ENCODE data around the gene MET. TPM values are rescaled to one million over a fixed set of nuclear protein-coding genes. Genes with fewer than 3 reads are reported as not detected.
"Not testable (repeated sequence)": the region's sequence is repeated elsewhere in the genome, so short reads cannot be mapped to it uniquely, and the experiment has no call there.

Gene MET
- polyA plus RNA-seq, 4 donors = 2.8 to 46.1 (median 39.8) TPM

DNA sequence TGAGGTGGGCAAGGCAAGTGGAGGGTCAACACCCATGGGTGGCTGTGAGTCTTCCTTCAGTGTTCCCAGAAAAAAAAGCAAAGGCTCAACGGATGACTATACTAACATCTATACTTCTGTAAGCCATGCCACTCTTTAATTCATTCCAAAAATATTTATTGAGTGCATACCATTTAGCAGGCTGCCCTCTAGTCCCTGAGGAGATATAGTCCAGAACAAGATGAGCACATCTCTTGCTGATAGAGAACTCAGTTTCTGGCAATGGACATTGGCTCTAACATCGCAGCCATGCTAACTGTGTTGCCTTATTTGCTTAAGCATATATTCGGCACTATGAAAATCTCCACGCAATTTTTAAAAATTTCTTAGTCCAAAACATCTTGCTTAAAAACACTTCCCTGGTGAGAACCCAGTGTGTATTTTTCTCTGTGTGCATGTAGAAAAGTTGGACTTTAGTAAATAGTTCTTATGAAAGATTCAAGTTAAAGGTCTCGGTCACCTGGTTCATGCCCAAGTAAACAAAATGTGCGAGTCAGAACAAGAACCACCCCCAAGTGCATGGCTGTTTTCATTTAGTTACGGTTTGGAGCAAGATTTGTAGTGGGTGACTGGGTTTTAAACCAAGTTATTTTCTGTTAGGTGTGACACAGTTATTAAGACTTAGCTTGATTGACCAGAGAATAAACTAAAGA lies 69.8 kb downstream of the MET start:
- DNase-seq (ENCODE audit: low read depth in 4 of 4, low spot score in 3 of 4) = no peak

DNA sequence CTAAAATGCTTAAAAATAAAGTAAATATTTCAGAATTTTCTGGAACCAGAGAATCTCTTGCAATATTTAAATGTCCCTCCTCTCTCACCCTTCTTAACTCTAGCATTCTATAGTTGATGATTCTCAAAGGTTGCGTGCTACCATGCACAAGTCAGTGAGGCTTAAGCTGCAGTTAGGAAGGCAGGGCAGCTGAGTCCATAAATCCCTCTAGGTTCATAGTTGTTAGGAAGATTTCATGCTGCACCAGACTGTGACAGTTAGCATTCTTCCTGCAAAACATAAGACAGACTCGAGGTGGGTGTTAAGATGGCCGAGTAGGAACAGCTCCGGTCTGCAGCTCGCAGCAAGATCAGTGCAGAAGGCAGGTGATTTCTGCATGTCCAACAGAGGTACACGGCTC lies 70.6 kb downstream of the MET start:
- no peak for DNase-seq (ENCODE audit: low read depth in 4 of 4, low spot score in 3 of 4)

GRCh38 chr7:116743835-116744234 lies 71.8 kb downstream of the MET start:
- not testable (repeated sequence) for DNase-seq (ENCODE audit: low read depth in 4 of 4, low spot score in 3 of 4)

- not testable (repeated sequence) for DNase-seq (ENCODE audit: low read depth in 4 of 4, low spot score in 3 of 4)
Measured at GRCh38 chr7:116746388-116746787, 74.4 kb downstream of the MET start.

- DNase-seq (ENCODE audit: low read depth in 4 of 4, low spot score in 3 of 4) = not testable (repeated sequence)
Measured at GRCh38 chr7:116751070-116751469, 79.1 kb downstream of the MET start.

DNA sequence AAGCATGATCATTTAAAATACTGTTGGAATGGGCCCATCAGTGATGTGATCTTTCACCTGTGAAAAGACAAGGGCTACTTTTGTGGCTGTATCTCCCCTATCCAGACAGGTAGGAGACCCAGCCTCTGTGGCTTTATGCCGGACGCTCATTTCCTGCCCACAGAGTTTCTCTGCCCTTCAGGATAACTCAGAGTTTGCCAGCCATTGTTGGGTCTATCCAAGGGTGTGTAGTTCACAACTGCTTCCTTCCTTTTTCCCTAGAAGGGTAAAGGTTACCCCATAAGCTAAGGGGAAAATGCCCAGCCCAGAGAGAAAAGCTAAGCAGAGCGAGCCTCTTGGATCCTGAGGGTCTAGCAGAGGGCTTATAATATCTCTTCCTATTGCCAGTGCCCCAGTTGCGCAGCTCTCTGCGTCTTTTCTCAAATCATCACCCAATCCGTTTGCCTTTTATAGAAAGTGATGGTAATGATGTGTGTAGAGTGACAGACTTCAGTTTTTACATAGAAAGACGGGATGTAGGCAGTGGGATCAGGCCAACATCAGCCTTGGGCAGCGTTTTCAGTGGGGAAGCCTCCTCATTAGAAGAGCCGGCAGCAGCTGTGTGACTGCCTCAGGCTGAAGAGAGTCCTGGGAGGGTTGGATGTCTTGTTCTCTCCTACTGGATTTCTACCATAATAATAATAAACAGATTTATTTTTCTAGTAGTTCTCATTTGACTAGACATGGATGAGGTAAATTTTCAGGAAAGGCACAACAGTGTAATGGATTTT lies 80.5 kb downstream of the MET start:
- DNase-seq (ENCODE audit: low read depth in 4 of 4, low spot score in 3 of 4) = no peak

DNA sequence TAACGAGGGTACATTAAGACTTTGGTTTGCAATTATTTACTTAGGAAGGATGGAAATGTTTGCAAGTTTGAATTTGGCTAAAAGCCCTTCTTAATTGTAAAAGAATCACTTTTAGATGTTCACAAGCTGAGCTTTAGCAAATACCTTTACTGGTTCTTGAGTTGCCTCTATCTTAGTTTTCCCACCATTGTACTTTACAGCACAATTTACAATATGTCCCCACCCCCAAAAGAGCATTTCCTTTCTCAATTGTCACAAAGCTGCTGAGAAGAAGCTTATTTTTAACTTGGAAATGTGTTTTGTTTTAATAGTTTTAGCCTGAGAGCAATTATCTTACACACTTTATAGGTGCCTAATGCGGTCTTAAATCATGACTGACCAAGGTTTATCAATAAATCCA lies 81.1 kb downstream of the MET start:
- DNase-seq (ENCODE audit: low read depth in 4 of 4, low spot score in 3 of 4) = no peak

DNA sequence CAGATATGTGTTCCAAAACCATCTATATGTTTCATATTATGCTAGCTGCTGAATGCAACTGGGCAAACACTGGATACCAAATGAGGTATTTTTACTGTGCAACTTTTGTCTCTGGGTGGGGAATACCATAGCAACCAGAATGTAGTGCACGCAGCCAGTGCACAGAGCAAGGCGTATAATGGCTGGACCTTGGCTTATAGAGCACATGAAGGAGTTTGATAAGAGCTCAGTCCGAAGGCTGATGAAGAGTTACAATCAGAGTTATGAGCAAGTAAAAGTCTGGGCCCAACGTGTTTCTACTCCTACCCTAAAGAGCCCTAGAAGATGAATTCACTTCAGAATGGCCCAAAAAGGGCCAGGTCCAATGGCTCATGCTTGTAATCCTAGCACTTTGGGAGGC lies 82.2 kb downstream of the MET start:
- DNase-seq (ENCODE audit: low read depth in 4 of 4, low spot score in 3 of 4) = no peak

GRCh38 chr7:116757283-116757682 lies 85.3 kb downstream of the MET start:
- no peak for DNase-seq (ENCODE audit: low read depth in 4 of 4, low spot score in 3 of 4)

DNA sequence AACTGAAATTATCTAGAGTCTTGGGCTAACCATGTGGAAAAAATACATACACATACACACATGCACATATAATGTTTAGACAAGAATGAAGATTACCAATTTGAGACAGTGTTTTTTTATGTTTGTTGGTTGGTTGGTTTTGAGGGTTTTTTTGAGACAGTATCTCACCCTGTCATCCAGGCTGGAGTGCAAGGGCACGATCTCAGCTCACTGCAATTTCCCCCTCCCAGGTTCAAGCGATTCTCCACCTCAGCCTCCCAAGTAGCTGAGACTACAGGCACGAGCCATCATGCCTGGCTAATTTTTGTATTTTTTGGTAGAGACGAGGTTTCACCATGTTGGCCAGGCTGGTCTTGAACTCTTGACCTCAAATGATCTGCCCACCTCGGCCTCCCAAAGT lies 87.6 kb downstream of the MET start:
- not testable (repeated sequence) for DNase-seq (ENCODE audit: low read depth in 4 of 4, low spot score in 3 of 4)

- DNase-seq (ENCODE audit: low read depth in 4 of 4, low spot score in 3 of 4) = no peak
Measured at GRCh38 chr7:116762971-116763370, 91.0 kb downstream of the MET start.

GRCh38 chr7:116763647-116764046 lies 91.7 kb downstream of the MET start:
- no peak for DNase-seq (ENCODE audit: low read depth in 4 of 4, low spot score in 3 of 4)

DNA sequence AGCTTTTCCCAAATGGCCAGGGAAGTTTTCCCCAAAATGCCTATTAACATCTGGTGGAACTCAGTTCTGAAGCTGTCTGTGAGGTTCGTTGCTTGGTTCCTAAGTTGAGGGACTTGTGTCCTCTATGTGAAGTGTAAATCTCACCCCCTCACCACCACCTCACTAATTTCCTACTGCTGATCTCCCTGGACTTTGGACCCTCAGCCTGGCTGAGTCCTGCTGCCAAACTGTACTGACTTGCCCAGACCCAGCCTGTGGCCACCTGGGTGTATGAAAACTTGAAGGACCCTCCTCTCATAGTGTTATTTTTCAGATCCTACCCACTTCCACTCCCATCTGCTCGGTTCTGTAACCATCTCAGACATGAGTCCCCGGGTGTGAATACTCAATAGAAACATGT lies 94.9 kb downstream of the MET start:
- no peak for DNase-seq (ENCODE audit: low read depth in 4 of 4, low spot score in 3 of 4)

DNA sequence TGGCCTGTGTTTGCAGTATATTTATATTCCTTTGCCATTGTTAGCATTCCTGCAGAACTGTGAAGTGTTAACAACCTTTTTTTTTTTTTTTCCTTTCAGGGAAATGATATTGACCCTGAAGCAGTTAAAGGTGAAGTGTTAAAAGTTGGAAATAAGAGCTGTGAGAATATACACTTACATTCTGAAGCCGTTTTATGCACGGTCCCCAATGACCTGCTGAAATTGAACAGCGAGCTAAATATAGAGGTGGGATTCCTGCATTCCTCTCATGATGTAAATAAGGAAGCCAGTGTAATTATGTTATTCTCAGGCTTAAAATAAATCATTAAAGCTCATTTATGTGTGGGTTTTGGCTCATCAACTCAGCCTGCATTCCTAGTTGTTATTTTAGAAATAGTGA lies 97.5 kb downstream of the MET start:
- DNase-seq (ENCODE audit: low read depth in 4 of 4, low spot score in 3 of 4) = no peak

GRCh38 chr7:116770941-116771340 lies 98.9 kb downstream of the MET start:
- DNase-seq (ENCODE audit: low read depth in 4 of 4, low spot score in 3 of 4) = no peak

GRCh38 chr7:116771640-116772039 lies 99.6 kb downstream of the MET start:
- no peak for DNase-seq (ENCODE audit: low read depth in 4 of 4, low spot score in 3 of 4)

DNA sequence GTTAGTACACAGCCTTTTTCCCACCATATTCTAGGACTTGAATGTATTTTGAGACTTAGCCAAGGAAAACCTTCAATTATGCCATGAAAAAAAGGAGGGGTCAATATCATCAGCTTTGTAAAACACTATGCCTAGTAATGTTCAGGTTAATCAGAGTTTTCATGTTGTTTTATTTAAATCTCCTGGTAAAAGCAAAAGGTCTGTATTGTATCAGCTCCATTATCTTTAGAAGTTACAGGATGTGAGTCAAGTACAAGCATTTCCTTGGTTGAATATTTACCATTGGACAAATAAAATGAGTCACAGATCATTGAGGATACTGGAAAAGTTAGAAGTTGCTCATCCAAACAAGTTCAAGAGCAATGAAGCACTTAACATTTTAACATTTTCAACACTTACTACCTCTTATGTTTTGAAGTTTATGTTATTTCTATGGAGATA lies 100.4 kb downstream of the MET start:
- no peak for DNase-seq (ENCODE audit: low read depth in 4 of 4, low spot score in 3 of 4)

GRCh38 chr7:116772926-116773749 lies 101.1 kb downstream of the MET start:
- no peak for DNase-seq (ENCODE audit: low read depth in 4 of 4, low spot score in 3 of 4)

DNA sequence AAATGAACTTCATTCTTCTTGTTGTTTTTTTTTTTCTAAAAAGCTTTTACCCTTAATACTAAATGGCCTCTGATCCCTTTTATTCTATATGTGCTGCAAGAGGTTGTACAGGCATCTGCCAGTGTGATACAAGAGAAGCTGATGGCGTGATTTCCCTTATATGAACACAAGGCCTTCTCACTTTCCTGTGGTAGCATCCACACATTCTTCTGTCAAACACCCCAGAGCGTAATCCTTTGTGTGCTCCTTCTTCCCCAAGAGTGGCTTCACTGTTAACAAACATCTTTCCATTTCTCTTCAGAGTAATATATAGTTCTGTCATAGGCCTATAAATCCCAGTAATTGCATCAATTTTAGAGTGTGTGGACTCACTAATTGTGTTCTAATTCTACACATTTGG lies 104.0 kb downstream of the MET start:
- no peak for DNase-seq (ENCODE audit: low read depth in 4 of 4, low spot score in 3 of 4)

DNA sequence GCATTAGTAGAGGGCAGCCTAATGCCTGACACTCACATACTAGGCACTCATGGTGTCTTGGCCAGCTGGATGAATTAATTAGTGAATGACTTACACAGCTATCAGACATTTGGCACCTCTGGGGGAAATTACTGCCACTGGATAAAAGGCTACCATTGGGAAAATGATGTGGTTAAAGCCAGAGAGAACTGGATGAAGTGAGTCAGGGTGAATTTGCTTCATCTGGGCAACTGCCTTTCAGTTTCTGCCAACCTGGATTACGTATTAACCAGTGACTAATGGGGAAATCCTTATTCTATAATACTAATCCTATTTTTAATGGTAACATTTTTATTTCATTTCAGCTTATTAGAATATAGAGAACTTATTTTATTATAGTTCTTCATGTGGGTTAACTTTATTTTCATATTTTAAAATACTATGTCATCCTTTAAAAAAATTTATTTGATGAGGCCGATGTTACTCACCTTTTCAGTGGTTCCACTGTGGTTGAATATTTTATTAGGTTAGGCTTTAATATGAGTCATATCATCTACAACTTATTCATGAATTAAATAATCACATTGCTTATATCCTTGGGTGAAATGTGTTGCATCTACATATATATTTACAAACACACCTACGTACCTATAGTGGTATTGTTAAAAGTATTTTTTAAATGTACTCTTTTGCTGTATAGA lies 104.8 kb downstream of the MET start:
- DNase-seq (ENCODE audit: low read depth in 4 of 4, low spot score in 3 of 4) = peak in 1 of 4 donors; percentile 31
